GOT3 (cell line): ENCODE data around the gene FER.
"Not testable (repeated sequence)": the region's sequence is repeated elsewhere in the genome, so short reads cannot be mapped to it uniquely, and the experiment has no call there.

Experiments
- DNase-seq: peaks from one replicate; lab custom pipeline; 2025; ENCODE audit warnings: mixed read lengths; lab: John Stamatoyannopoulos, UW

The FER gene

DNA sequence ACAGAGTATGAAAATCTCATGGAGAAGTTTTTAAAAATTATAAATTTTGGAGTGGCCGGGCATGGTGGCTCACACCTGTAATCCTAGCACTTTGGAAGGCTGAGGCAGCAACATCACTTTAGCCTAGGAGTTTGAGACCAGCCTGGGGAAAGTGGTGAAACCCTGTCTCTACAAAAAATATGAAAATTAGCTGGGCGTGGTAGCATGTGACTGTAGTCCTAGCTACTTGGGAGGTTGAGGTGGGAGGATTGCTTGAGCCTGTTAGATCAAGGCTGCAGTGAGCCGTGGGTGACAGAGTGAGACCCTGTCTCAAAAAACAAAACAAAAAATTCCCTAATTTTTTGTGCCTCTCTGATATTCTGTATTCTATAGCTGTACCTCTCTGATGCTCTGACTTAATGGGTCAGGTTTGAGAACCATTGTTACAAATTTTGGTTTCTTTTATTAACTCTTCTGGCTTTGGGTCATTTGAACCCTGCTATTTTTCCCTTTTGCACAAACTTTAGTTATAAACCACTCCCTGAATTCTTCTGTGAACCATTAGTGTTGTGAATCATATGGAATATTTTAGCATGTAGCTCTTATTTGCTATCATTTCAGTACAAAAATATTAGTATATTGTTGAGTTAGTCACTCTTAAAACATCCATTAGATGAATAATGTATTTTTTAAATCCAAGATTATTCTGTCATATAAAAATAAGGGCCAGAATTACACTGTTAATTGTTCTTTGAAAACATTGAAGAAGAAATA, 51.0 kb downstream of the FER start:
- DNase-seq: no peak

DNA sequence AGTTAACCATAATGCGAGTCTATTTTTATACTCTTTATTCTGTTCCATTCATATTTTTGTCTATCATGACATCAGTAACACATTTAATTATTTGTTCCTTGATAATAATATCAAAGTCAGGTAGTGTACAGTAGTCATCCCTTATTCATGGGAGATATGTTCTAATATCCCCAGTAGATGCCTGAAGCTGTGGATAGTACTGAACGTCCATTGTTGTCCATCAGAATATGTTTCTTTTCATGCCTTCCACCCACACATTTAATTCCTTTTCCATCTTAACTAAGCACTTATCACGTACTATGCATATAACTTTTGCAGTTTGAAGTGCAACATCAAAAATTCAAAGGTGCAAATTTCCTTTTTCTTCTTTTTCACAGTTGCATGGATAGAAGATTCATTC, 53.6 kb downstream of the FER start:
- no peak for DNase-seq

DNA sequence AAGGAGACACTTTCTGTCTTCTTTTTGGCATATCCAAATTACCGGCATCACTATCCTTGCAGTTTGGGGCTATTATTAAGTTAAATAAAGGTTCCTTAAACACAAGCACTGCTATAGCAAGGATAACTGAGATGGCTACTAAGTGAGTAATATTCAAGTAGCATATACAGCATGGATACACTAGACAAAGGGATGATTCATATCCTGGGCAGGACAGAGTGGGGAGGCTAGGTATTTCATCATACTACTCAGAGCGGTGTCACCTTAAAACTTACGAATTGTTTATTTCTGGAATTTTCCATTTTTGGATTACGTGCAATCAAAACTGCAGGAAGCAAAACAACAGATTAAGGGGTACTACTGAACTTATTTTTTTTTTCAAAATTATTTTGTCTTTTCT, 54.1 kb downstream of the FER start:
- DNase-seq: no peak

DNA sequence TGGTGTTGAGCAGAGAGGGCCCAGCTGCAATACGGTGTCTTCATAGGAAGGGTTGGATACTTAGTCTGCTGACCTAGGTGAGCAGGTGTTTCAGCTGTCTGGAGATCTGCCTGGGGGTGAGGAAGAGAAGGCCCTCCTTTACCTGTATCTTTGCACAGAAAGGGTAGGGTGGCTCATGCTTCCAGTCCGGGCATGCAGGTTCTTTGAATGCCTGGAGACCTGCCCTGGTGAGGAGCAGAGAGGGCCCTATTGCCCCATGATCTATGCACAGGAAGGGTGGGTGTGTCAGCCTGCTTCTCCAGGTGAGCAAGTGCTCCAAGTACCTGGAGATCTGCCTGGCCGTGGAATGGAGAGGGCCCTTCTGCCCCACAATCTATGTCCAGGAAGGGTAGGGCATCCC, 63.0 kb downstream of the FER start:
- DNase-seq: no peak

DNA sequence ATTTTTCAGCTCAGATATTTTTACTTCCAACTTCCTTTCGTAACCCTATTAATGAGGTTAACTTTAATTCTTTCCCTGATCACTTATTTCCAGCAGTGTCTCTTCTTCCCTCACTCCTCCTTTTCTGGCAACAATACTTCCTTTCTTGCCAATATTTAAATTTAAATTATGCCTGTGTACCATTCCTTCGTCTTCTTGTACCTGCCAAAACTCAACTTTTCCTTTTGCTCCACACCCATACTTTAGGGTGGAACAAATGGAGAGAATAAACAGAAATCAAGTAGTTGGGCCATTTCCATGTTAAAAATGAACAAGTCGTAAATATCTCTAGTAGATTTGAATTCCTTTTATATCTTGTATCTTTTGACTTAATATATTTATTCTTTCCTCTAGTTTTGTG, 66.0 kb downstream of the FER start:
- no peak for DNase-seq

DNA sequence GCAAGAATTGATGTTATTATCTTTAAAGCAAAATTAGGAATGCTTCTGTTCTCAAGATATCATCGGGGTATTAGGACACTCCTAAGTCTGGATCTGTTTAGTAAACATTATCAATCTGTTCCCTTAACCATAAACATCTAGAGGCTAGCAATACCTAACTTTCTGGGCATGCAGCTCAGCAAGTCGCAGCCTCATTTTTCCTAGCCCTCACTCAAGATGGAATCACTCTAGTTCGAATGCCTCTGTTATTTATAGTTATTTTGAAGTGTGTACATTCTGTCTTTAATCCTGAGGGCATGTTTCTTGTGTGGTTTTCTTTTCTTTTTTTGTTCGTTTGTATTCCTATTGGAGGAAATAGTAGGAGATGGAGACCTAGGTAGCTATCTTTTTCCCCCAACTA, 66.9 kb downstream of the FER start:
- DNase-seq: no peak

DNA sequence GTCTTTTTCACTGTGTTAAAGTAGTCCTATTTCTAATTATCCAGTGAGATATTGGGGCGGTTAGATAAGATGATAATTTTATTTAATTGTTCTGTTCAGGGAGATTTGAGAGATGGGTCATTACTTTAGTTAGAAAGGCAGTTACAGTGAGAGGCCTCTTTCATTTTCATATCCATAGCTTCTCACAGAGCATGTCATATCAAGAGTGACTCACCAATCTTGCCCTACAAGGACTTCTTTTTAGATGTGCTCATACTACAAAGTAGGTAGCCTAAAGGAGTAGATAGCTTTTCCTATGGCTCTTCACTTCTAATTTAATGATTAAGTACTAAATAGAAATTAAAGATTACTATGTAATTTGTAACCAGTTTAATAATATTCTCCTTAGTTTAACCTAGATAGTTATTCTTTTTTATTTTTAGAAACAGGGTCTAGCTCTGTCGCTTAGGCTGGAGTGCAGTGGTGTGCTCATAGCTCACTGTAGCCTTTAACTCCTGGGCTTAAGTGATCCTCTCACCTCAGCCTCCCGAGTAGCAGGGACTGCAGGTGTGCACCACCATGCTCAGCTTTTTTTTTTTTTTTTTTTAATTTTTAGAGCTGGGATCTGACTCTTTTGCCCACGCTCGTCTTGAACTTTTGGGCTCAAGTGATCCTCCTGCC, 71.0 kb downstream of the FER start:
- no peak for DNase-seq

DNA sequence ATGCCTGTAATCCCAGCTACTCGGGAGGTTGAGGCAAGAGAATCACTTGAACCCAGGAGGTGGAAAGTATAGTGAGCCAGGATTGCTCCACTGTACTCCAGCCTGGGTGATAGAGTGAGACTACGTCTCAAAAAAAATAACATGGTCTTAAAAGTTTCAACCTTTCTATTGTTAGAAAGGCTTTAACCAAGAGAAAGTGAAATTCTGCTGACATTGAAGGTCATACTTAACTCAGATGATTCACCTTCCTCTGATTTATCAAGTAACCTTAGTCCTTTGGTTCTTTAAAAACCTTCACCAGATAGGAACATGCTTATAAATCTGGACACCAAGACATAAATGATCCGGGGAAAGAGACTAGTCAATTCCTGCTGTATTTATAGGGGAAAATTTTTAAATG, 73.3 kb downstream of the FER start:
- DNase-seq: no peak

DNA sequence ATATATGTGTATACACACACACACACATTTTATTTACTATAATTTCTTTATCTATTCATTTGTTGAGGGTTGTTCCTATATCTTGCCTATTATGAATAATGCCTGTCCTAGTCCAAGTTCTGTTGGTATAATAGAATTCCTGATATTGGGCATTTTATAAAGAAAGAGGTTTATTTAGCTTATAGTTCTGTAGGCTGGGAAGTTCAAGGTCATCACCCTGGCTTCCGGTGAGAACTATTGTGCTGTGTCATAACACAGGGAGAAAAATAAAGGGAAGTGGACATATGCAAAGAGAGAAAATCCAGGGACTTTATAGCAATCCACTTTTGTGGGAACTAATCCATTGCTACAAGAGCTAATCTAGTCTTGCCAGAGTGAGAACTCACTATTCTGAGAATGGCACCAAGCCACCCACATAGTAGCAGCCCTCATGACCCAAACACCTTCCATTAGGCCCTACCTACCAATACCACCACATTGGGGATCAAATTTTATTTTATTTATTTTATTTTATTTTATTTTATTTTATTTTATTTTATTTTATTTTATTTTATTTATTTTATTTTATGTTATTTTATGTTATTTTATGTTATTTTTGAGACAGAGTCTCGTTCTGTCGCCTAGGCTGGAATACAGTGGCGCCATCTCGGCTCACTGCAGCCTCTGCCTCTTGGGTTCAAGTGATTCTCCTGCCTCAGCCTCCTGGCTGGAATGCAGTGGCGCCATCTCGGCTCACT, 74.7 kb downstream of the FER start:
- DNase-seq: no peak

DNA sequence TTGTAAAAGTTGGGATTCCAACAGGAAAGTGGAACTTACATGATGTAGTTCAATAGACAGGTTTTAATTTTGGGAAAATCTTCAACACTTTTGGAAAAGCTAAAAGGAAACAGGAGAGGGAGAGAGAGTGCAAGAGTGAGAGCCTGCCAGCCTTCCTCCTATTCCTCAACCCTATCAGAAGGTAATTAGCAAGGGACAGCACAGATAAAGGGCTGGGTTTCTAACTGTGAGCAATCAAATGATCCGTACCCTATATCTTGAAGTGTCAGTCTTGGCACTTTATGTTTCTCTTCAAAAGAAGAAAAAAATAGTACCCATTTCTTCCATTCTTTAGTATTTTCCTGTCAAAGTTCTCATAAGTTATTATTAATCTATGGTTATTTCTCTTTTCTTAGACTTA, 79.4 kb downstream of the FER start:
- no peak for DNase-seq

DNA sequence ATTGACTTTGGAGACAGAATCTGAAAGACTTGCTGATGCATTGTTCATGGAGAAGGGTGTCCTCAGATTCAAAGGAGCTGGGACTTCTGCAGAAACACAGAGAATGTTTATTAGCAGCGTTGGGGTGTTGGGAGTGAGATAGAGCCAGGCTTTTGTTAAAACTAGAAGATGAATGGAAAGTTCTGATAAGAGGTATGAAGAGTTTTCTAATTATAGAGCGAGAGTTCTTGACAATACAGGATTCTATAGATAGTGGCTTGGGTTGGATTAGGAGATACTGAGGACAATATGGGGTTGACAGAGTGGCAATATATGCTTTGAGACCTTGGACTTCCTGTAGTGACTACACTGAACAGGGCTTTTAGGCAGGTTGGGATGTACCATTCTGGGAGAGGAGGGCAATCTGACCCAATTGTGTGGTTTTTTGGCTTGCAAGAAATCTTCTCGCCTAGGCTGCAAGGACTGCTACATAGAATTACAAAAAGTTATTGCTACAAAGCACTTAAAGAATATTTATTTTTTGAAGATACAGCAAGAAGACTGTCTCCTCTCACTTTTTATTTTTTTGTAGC, 83.1 kb downstream of the FER start:
- no peak for DNase-seq

DNA sequence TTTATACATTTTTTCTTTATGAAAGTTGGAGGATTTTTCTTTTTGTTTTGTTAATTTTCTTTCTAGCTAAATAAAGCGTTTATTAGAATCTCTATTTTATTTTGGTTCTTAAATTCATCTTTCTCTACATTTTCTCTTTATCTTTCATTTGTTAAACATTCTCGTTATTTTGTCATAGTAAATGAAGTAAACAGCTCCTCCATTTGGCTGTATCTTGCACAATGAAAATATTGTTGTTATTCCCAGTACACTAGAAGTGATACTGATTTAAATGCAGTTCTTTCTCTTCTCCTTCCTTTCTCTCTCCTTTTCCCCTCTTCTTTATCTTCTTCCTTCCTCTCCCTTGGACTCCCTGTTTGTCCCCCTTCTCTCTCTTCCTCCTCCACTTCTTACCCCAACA, 88.8 kb downstream of the FER start:
- no peak for DNase-seq

DNA sequence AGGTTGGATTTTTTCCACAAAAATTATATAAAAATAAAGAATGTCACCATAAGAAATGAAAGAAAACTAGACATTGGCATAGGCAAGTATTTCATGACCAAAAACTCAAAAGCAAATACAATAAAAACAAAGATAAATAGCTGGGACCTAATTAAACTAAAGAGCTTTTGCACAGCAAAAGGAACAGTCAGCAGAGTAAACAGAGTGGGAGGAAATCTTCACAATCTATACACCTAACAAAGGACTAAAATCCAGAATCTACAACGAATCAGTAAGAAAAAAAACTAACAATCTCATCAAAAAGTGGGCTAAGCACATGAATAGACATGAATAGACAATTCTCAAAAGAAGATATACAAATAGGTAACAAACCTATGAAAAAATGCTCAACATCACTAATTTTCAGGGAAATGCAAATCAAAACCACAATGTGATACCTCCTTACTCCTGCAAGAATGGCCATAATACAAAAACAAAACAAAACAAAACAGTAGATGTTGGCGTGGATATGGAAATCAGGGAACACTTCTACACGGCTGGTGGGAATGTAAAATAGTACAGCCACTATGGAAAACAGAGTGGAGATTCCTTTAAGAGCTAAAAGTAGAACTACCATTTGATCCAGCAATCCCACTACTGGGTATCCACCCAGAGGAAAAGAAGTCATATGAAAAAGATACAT, 94.7 kb downstream of the FER start:
- not testable (repeated sequence) for DNase-seq

DNA sequence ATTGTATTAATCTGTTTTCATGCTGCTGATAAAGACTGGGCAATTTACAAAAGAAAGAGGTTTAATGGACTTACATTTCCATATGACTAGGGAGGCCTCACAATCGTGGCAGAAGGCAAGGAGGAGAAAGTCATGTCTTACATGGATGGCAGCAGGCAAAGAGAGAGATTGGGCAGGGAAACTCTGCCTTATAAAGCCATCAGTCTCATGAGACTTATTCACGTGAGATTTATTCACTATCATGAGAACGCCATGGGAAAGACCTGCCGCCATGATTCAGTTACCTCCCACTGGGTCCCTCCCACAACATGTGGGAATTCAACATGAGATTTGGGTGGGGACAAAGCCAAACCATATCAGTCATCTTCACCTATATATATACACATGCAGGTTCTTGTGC, 103.4 kb downstream of the FER start:
- DNase-seq: not testable (repeated sequence)

DNA sequence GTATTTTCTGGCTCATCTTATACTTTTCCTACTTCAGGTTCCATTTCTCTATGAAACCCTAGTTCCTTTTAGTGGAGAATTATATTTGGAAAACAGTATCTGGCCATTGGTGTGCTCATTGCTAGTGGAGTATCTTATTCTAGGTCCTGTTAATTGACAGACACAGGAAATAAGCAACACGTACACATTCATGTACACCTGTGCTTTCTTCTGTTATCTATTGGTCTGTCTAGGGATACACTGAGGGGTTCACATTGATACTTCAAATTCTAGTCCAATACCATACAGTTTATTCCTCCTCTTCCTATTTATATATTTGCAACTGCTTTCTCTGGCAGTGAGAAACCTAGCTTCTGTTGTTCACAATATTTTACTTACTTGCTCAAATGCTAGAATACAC, 110.2 kb downstream of the FER start:
- DNase-seq: no peak

DNA sequence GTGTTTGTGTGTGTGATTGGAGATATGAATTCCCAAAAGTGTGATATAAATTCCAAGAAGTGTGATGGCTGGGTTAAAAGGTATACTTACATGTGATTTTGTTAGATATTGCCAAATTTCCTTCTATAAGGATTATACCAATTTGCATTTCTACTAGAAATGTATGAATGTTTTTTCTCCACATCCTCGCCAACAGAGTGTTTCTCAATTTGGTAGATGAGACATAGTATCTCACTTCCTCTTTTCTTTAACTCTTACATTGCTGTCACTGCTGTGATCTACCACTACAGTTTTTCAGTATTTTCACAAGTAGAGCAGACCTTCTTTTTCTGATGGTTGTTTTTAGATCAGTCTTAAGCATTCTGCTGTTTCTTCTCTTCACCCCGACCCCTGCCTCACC, 111.3 kb downstream of the FER start:
- DNase-seq: no peak

DNA sequence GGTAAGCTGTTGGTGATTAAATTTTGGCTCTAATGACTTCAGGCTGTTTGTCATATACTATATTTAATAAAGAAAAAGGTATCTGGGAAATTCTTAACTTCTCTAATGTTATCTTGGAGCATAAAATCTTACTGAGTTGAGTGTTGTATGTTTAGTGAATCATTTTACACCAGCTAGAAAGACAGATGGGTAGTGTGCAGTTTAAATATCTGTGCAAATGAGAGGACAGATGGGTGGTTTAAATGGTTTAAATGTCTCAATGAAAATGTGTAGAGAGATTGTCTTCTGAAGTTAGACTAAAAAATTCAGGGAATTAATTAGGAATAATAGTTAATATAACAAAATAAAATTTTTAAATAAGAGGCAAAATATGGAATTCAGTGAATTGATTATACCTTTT, 114.5 kb downstream of the FER start:
- no peak for DNase-seq

DNA sequence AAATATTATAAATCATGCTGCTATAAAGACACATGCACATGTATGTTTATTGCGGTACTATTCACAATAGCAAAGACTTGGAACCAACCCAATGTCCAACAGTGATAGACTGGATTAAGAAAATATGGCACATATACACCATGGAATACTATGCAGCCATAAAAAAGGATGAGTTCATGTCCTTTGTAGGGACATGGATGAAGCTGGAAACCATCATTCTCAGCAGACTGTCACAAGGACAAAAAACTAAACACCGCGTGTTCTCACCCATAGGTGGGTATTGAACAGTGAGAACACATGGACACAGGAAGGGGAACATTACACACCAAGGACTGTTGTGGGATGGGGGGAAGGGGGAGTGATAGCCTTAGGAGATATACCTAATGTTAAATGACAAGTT, 118.4 kb downstream of the FER start:
- not testable (repeated sequence) for DNase-seq

DNA sequence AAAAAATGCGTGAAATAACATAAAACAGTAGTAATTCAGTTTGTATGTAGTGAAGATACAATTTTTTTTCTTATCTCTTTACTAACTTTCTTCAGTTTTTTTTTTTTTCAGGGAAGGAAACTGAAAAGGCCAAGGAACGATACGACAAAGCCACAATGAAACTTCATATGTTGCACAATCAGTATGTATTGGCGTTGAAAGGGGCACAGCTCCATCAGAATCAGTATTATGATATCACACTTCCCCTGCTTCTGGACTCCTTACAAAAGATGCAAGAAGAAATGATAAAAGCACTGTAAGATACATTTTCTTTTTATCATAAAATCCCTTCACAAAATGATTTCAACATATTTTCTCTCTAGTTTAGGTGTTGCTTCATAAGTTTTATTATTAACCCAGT, 120.0 kb downstream of the FER start:
- DNase-seq: no peak

DNA sequence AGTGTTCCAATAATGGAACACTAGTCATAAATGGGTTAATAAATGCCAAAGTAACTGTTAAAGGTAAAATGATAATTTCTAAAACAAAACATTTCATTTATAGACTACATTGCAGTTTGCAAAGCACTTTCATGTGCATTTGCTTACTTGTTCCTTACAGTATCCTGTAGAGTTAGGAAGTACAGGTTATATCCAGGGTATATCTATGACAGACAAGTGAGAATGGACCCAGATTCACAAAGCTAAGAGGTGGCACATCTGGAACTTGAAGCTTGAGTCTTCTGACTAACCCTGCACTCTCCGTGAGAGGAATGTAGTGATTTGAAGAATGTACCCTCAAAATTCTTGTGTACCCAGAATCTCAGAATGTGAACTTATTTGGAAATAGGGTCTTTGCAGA, 121.4 kb downstream of the FER start:
- DNase-seq: no peak

DNA sequence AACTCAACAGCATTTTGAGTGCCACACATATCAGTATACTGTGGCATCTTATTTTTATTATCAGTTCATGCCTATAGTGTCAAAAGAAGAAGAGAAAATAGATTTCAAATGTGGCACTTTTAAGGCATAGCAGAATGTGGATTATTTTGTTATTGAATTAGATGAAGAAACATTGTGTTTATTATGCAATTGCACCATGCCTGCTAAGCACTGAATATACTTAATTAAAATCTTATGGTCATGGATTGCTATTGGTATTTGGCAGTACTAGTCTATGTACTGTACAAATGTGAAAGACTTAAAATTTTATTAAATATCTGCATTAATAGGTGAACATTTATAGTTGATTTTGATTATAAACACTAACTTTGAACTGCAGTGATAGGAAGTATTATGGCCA, 128.8 kb downstream of the FER start:
- DNase-seq: no peak

DNA sequence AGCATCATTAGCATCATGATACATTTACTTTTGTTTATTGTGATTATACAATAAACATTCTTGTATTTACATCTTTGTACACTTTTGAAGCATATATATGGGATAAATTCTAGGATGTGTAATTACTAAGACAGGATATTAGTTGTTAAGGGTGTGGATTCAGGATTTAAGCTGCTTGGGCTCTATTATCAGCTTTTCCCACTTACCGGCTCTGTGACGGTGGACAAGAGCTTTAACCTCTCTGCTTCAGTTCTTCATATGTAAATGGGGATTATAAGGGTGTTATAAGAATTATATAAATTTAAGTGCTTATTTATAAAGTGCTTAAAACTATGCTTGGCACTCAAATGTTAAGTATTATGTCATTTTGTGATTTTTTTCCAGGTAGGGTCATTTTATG, 131.1 kb downstream of the FER start:
- no peak for DNase-seq
